ENCODE results near the gene MAP3K6.
"Not testable (repeated sequence)": the region's sequence is repeated elsewhere in the genome, so short reads cannot be mapped to it uniquely, and the experiment has no call there.

The MAP3K6 gene

GRCh38 chr1:27395441-27396195 lies 28.9 kb upstream of the MAP3K6 start:
- peak; percentile 86 for DNase-seq

GRCh38 chr1:27394925-27395324 lies 28.2 kb upstream of the MAP3K6 start:
- DNase-seq = no peak

- no peak for DNase-seq
Observed at GRCh38 chr1:27394282-27394658, 27.5 kb upstream of the MAP3K6 start.

- no peak for DNase-seq
Observed at GRCh38 chr1:27393641-27394281, 27.0 kb upstream of the MAP3K6 start.

GRCh38 chr1:27392778-27393635 lies 26.2 kb upstream of the MAP3K6 start:
- DNase-seq = peak; percentile 22

- DNase-seq = peak; percentile 96
Observed at GRCh38 chr1:27392096-27392777, 25.5 kb upstream of the MAP3K6 start, which contains the start of gene GPR3. Gene GPR3 (plus strand): TSS chr1:27392622. CDS start chr1:27393799, 1,177 bp downstream.

- DNase-seq = peak; percentile 27
Observed at GRCh38 chr1:27391511-27392095, 24.8 kb upstream of the MAP3K6 start.

GRCh38 chr1:27388337-27389005 lies 21.7 kb upstream of the MAP3K6 start:
- peak; percentile 75 for DNase-seq

GRCh38 chr1:27384797-27385196 lies 18.0 kb upstream of the MAP3K6 start:
- not testable (repeated sequence) for DNase-seq

- DNase-seq = no peak
Observed at GRCh38 chr1:27383661-27384060, 16.9 kb upstream of the MAP3K6 start.

GRCh38 chr1:27383039-27383605 lies 16.4 kb upstream of the MAP3K6 start, which contains the start of gene CD164L2:
Gene CD164L2 (minus strand): TSS chr1:27383333. CDS start chr1:27383239, 94 bp downstream.
- peak; percentile 53 for DNase-seq

- no peak for DNase-seq
Observed at GRCh38 chr1:27381969-27382762, 15.4 kb upstream of the MAP3K6 start.

- DNase-seq = no peak
Observed at GRCh38 chr1:27380766-27381733, 14.3 kb upstream of the MAP3K6 start.

- DNase-seq = no peak
Observed at GRCh38 chr1:27380224-27380623, 13.5 kb upstream of the MAP3K6 start.

GRCh38 chr1:27379564-27380122 lies 12.9 kb upstream of the MAP3K6 start:
- no peak for DNase-seq

- no peak for DNase-seq
Observed at GRCh38 chr1:27377760-27378495, 11.2 kb upstream of the MAP3K6 start.

- DNase-seq = no peak
Observed at GRCh38 chr1:27374362-27375086, 7.8 kb upstream of the MAP3K6 start, which contains the start of gene FCN3. Gene FCN3 (minus strand): TSS chr1:27374824. CDS start chr1:27374818, 6 bp downstream.

Data from activated CD4-positive, alpha-beta T cell treated with anti-CD3 and anti-CD28 coated beads, Interleukin-2, Interleukin-6, amounts not matched to agents 100 ng/mL and 50 ng/mL, durations not matched to agents 16 hours and 8 hours (primary cell).